Stimulated activated CD8-positive, alpha-beta memory T cell treated with anti-CD3 and anti-CD28 coated beads, Interleukin-2, amount 100 ng/mL, for 48 hours (primary cell): ENCODE data around the gene SLC25A48.

Experiments
- DNase-seq, 2 donors: peaks; one replicate each; pipeline ENCODE4 v3.0.0-alpha.2; 2020; ENCODE audit warnings: low read depth in 2 of 2

SLC25A48 gene

GRCh38 chr5:135920199-135920598 lies 85.7 kb downstream of the SLC25A48 start:
- no peak for DNase-seq

- DNase-seq, result no peak
Observed at GRCh38 chr5:135921388-135921787, 86.9 kb downstream of the SLC25A48 start.

GRCh38 chr5:135930029-135930948 lies 95.8 kb downstream of the SLC25A48 start:
- DNase-seq, result no peak

- DNase-seq, result no peak
Observed at GRCh38 chr5:135930949-135931295, 96.5 kb downstream of the SLC25A48 start.

- no peak for DNase-seq
Observed at GRCh38 chr5:135934939-135935338, 100.5 kb downstream of the SLC25A48 start.

- no peak for DNase-seq
Observed at GRCh38 chr5:135937245-135937911, 102.9 kb downstream of the SLC25A48 start.
